ENCODE results near the gene DOCK2.
A peak's percentile ranks its signal among the peaks of the same experiment; 100 is the strongest.
"Not testable (repeated sequence)": the region's sequence is repeated elsewhere in the genome, so short reads cannot be mapped to it uniquely, and the experiment has no call there.

Gene DOCK2

GRCh38 chr5:169950333-169950732 is 313.3 kb downstream of the DOCK2 start:
- no peak for DNase-seq

GRCh38 chr5:169953196-169953595 is 316.1 kb downstream of the DOCK2 start:
- DNase-seq, result not testable (repeated sequence)

- DNase-seq, result no peak
Observed at GRCh38 chr5:169954786-169955185, 317.7 kb downstream of the DOCK2 start.

GRCh38 chr5:169956126-169956525 is 319.1 kb downstream of the DOCK2 start:
- DNase-seq, result no peak

GRCh38 chr5:169956756-169957155 is 319.7 kb downstream of the DOCK2 start:
- DNase-seq, result no peak

GRCh38 chr5:169958278-169958677 is 321.2 kb downstream of the DOCK2 start:
- DNase-seq, result no peak

- no peak for DNase-seq
Observed at GRCh38 chr5:169960659-169961058, 323.6 kb downstream of the DOCK2 start.

GRCh38 chr5:169964246-169964645 is 327.2 kb downstream of the DOCK2 start:
- DNase-seq, result no peak

GRCh38 chr5:169970339-169970738 is 333.3 kb downstream of the DOCK2 start:
- DNase-seq, result no peak

GRCh38 chr5:169970911-169971765 is 334.1 kb downstream of the DOCK2 start:
- DNase-seq, result peak; percentile 87

- DNase-seq, result no peak
Observed at GRCh38 chr5:169971780-169972179, 334.7 kb downstream of the DOCK2 start.

- no peak for DNase-seq
Observed at GRCh38 chr5:169973056-169973455, 336.0 kb downstream of the DOCK2 start.

- no peak for DNase-seq
Observed at GRCh38 chr5:169974121-169974770, 337.2 kb downstream of the DOCK2 start.

- DNase-seq, result peak; percentile 64
Observed at GRCh38 chr5:169978714-169979113, 341.6 kb downstream of the DOCK2 start.

GRCh38 chr5:169979871-169980270 is 342.8 kb downstream of the DOCK2 start:
- DNase-seq, result peak; percentile 25

- peak; percentile 88 for DNase-seq
Observed at GRCh38 chr5:169980418-169981053, 343.5 kb downstream of the DOCK2 start, which contains the start of gene INSYN2B. INSYN2B (minus strand) TSS chr5:169980495; CDS start chr5:169883898, 96,597 bp downstream.

GRCh38 chr5:169988206-169988605 is 351.1 kb downstream of the DOCK2 start:
- no peak for DNase-seq

- DNase-seq, result no peak
Observed at GRCh38 chr5:169988947-169989346, 351.9 kb downstream of the DOCK2 start.

- DNase-seq, result no peak
Observed at GRCh38 chr5:169989365-169989764, 352.3 kb downstream of the DOCK2 start.

- no peak for DNase-seq
Observed at GRCh38 chr5:169991115-169991869, 354.2 kb downstream of the DOCK2 start.

GRCh38 chr5:169992789-169993484 is 355.9 kb downstream of the DOCK2 start:
- no peak for DNase-seq

GRCh38 chr5:169993485-169993790 is 356.4 kb downstream of the DOCK2 start:
- DNase-seq, result no peak
